H9 (cell line): ENCODE measurements around the gene SNX25. TPM values are rescaled to one million over a fixed set of nuclear protein-coding genes. Genes with fewer than 3 reads are reported as not detected.

Source experiments
- DNase-seq: peaks from one replicate; pipeline ENCODE4 v3.0.0-alpha.2; 2017
- H2AFZ ChIP-seq: one replicate; pipeline ENCODE4 v1.6.1; 2013; ENCODE audit warnings: mild to moderate bottlenecking, low read length, control low read depth, moderate library complexity
- H2AK5ac ChIP-seq: 2 replicates; pipeline ENCODE4 v1.6.1; 2013; ENCODE audit warnings: low read length, control low read depth, mixed read lengths; ENCODE audit not compliant: insufficient read length
- H2BK120ac ChIP-seq: one replicate; pipeline ENCODE4 v1.6.1; 2013; ENCODE audit warnings: low read depth, mild to moderate bottlenecking, low read length, control low read depth, inconsistent platforms; ENCODE audit not compliant: poor library complexity, severe bottlenecking
- H2BK12ac ChIP-seq: 2 replicates; pipeline ENCODE4 v1.6.1; 2013; ENCODE audit warnings: low read length, control low read depth, mixed read lengths, low read depth; ENCODE audit not compliant: insufficient read length
- H2BK15ac ChIP-seq: 2 replicates; pipeline ENCODE4 v1.6.1; 2013; ENCODE audit warnings: low read depth, low read length, control low read depth
- H2BK20ac ChIP-seq: one replicate; pipeline ENCODE4 v1.6.1; 2013; ENCODE audit warnings: low read depth, mild to moderate bottlenecking, low read length, control low read depth, inconsistent platforms; ENCODE audit not compliant: poor library complexity, severe bottlenecking
- H2BK5ac ChIP-seq: 2 replicates; pipeline ENCODE4 v1.6.1; 2013; ENCODE audit warnings: low read length, control low read depth, mixed read lengths; ENCODE audit not compliant: insufficient read length
- H3K14ac ChIP-seq: 2 replicates; pipeline ENCODE4 v1.6.1; 2013; ENCODE audit warnings: low read length, control low read depth; ENCODE audit not compliant: insufficient read depth
- H3K18ac ChIP-seq: 2 replicates; pipeline ENCODE4 v1.6.1; 2013; ENCODE audit warnings: low read depth, mild to moderate bottlenecking, mixed read lengths, low read length, control low read depth; ENCODE audit not compliant: insufficient read length
- H3K23ac ChIP-seq: 2 replicates; pipeline ENCODE4 v1.6.1; 2013; ENCODE audit warnings: low read length, control low read depth, mixed read lengths, low read depth; ENCODE audit not compliant: insufficient read length
- H3K23me2 ChIP-seq: 2 replicates; pipeline ENCODE4 v1.6.1; 2013; ENCODE audit warnings: low read depth, mild to moderate bottlenecking, mixed read lengths, low read length, control low read depth; ENCODE audit not compliant: insufficient read length, poor library complexity, severe bottlenecking
- H3K27ac ChIP-seq: 2 replicates; pipeline ENCODE4 v1.5.1; 2013; ENCODE audit warnings: low read length, control low read depth, mixed read lengths, low read depth; ENCODE audit not compliant: insufficient read length
- H3K27me3 ChIP-seq: 2 replicates; pipeline ENCODE4 v1.6.1; 2013; ENCODE audit warnings: low read length, control low read depth, inconsistent platforms; ENCODE audit not compliant: insufficient read depth
- H3K4ac ChIP-seq: 2 replicates; pipeline ENCODE4 v1.6.1; 2013; ENCODE audit warnings: low read depth, mild to moderate bottlenecking, control low read depth, inconsistent platforms, low read length, moderate library complexity
- H3K4me1 ChIP-seq: 2 replicates; pipeline ENCODE4 v1.6.1; 2013; ENCODE audit warnings: low read length, control low read depth, inconsistent platforms; ENCODE audit not compliant: insufficient read depth
- H3K4me2 ChIP-seq: 2 replicates; pipeline ENCODE4 v1.6.1; 2013; ENCODE audit warnings: low read length, control low read depth, mixed read lengths; ENCODE audit not compliant: insufficient read length, insufficient read depth
- H3K56ac ChIP-seq: 2 replicates; pipeline ENCODE4 v1.6.1; 2013; ENCODE audit warnings: low read depth, mild to moderate bottlenecking, mixed read lengths, low read length, control low read depth; ENCODE audit not compliant: insufficient read length
- H3K79me1 ChIP-seq: 2 replicates; pipeline ENCODE4 v1.6.1; 2013; ENCODE audit warnings: low read depth, mild to moderate bottlenecking, moderate library complexity, low read length, control low read depth, inconsistent platforms; ENCODE audit not compliant: insufficient read depth, poor library complexity, severe bottlenecking
- H3K79me2 ChIP-seq: 2 replicates; pipeline ENCODE4 v1.6.1; 2013; ENCODE audit warnings: low read length, control low read depth, inconsistent platforms; ENCODE audit not compliant: insufficient read depth
- H3K9ac ChIP-seq: 2 replicates; pipeline ENCODE4 v1.6.1; 2013; ENCODE audit warnings: low read length, control low read depth, mixed read lengths; ENCODE audit not compliant: insufficient read length; ENCODE audit errors: extremely low read depth
- H3K9me3 ChIP-seq: one replicate; pipeline ENCODE4 v1.6.1; 2013; ENCODE audit warnings: low read depth, low read length, inconsistent platforms; ENCODE audit not compliant: control insufficient read depth
- H3T11ph ChIP-seq: one replicate; pipeline ENCODE4 v1.6.1; 2013; ENCODE audit warnings: mild to moderate bottlenecking, low read length, control low read depth, inconsistent platforms
- H4K20me1 ChIP-seq: one replicate; pipeline ENCODE4 v1.6.1; 2013; ENCODE audit not compliant: control insufficient read depth, insufficient read length, insufficient read depth
- H4K5ac ChIP-seq: 2 replicates; pipeline ENCODE4 v1.6.1; 2013; ENCODE audit warnings: low read depth, mild to moderate bottlenecking, mixed read lengths, low read length, control low read depth; ENCODE audit not compliant: insufficient read length
- H4K8ac ChIP-seq: replicated peaks from 2 replicates; pipeline ENCODE4 v1.6.1; 2013; ENCODE audit warnings: low read length, control low read depth, mixed read lengths, low read depth; ENCODE audit not compliant: insufficient read length
- H4K91ac ChIP-seq: 2 replicates; pipeline ENCODE4 v1.6.1; 2013; ENCODE audit warnings: low read depth, mild to moderate bottlenecking, moderate library complexity, mixed read lengths, low read length, control low read depth; ENCODE audit not compliant: insufficient read length
- H3K27ac Mint-ChIP-seq, 3 experiments: 2 replicates in 2 of 3; 3 replicates in 1 of 3; pipeline ENCODE4 v1.8.0; 2020 to 2021; ENCODE audit warnings: mixed read lengths in 3 of 3, mild to moderate bottlenecking in 1 of 3, moderate library complexity in 1 of 3
- H3K27me3 Mint-ChIP-seq: 2 replicates; pipeline ENCODE4 v1.8.0; 2021; ENCODE audit warnings: low read depth, mild to moderate bottlenecking, moderate library complexity, mixed read lengths
- H3K36me3 Mint-ChIP-seq, 3 experiments: 2 replicates in 2 of 3; 3 replicates in 1 of 3; pipeline ENCODE4 v1.8.0; 2020 to 2021; ENCODE audit warnings: low read depth in 3 of 3, mixed read lengths in 3 of 3; ENCODE audit not compliant: insufficient read depth in 1 of 3
- H3K4me1 Mint-ChIP-seq, 2 experiments: 2 replicates each; pipeline ENCODE4 v1.8.0; 2020; ENCODE audit warnings: mixed read lengths in 2 of 2
- H3K4me3 Mint-ChIP-seq, 2 experiments: 2 replicates in 1 of 2; 3 replicates in 1 of 2; pipeline ENCODE4 v1.8.0; 2020 to 2021; ENCODE audit warnings: mild to moderate bottlenecking in 2 of 2, mixed read lengths in 2 of 2, moderate library complexity in 1 of 2
- H3K9me3 Mint-ChIP-seq, 2 experiments: 2 replicates in 1 of 2; 3 replicates in 1 of 2; pipeline ENCODE4 v1.8.0; 2020; ENCODE audit warnings: mild to moderate bottlenecking in 2 of 2, mixed read lengths in 2 of 2, moderate library complexity in 1 of 2
- CTCF ChIP-seq: fragments of 200-600 bp; sonication (generic); conservative IDR thresholded peaks from 3 replicates; pipeline ENCODE4 v1.8.0; 2021; ENCODE audit warnings: antibody characterized with exemption, mild to moderate bottlenecking
- WGBS: extraction: QIAGEN DNeasy Blood & Tissue Kit; methylation state at CpG from one replicate; pipeline ENCODE4 v1.1.7; 2013; ENCODE audit warnings: missing lambda C conversion rate, low lambda C conversion rate, mixed read lengths; ENCODE audit not compliant: insufficient read length; ENCODE audit errors: extremely low coverage; 5-methylcytosine and 5-hydroxymethylcytosine counted together
- total RNA-seq: library from RNA; stranded (reverse); gene quantifications from 2 replicates; pipeline ENCODE4 v1.2.1, GENCODE V29; 2021

The SNX25 gene
- total RNA-seq, 1 experiment from 2014 or later = 28.2 TPM

- TF ChIP-seq CTCF = no peak
Observed at GRCh38 chr4:185341377-185341776, 132.0 kb downstream of the SNX25 start.

More at GRCh38 chr4:185341377-185341776, 132.0 kb downstream of the SNX25 start:
- no peak for DNase-seq
- H4K8ac ChIP-seq = no peak overlapping the region
- Mint-ChIP-seq H3K9me3 (peaks cover 3 to 7% of the 10 kb centered on the region in 2 experiments; a peak in 4 of 5 replicates), H3K27ac (no peak overlapping the region), H3K4me3 (no peak overlapping the region), H3K4me1 (no peaks in the 10 kb centered on the region), H3K27me3 (no peaks in the 10 kb centered on the region), H3K36me3 (peaks cover 6 to 56% (median 44%) of the 10 kb centered on the region in 3 experiments; a peak in 6 of 7 replicates)
- no peak overlapping the region for H4K5ac ChIP-seq
- no peak overlapping the region for H2AK5ac ChIP-seq
- no CpG with 5 or more reads among the region's 2 CpGs for WGBS
- no peak overlapping the region for H3K56ac ChIP-seq
- no peak overlapping the region for H3T11ph ChIP-seq
- H3K23ac ChIP-seq = no peak overlapping the region
- no peaks in the 10 kb centered on the region for H3K27me3 ChIP-seq
- H2BK12ac ChIP-seq = no peak overlapping the region
- H3K79me2 ChIP-seq = no peaks in the 10 kb centered on the region
- H4K20me1 ChIP-seq = no peaks in the 10 kb centered on the region
- H3K79me1 ChIP-seq = peaks cover 3% of the 10 kb centered on the region
- no peak overlapping the region for H3K27ac ChIP-seq
- H3K9me3 ChIP-seq = no peaks in the 10 kb centered on the region
- no peak overlapping the region for H2BK20ac ChIP-seq
- no peak overlapping the region for H2BK5ac ChIP-seq
- H3K4me2 ChIP-seq = no peak overlapping the region
- H3K18ac ChIP-seq = no peak overlapping the region
- H3K4me1 ChIP-seq = no peaks in the 10 kb centered on the region
- H3K9ac ChIP-seq = no peak overlapping the region
- no peak overlapping the region for H3K14ac ChIP-seq
- H3K23me2 ChIP-seq = no peaks in the 10 kb centered on the region
- no peak overlapping the region for H3K4ac ChIP-seq
- no peak overlapping the region for H2BK15ac ChIP-seq
- H2BK120ac ChIP-seq = no peak overlapping the region
- H4K91ac ChIP-seq = no peak overlapping the region
- no peak overlapping the region for H2AFZ ChIP-seq
